HG02610 (cell line): ENCODE data around the gene LRRC74B.
"Not testable (repeated sequence)": the region's sequence is repeated elsewhere in the genome, so short reads cannot be mapped to it uniquely, and the experiment has no call there.

Source experiments
- ATAC-seq: cut with Tn5 transposase; IDR thresholded peaks from one replicate; pipeline ENCODE4 v1.9.1; 2021; ENCODE audit warnings: mild to moderate bottlenecking, moderate library complexity; ENCODE audit not compliant: unreplicated experiment

The LRRC74B gene

GRCh38 chr22:21031545-21032036, 14.2 kb upstream of the LRRC74B start:
- ATAC-seq = no peak

DNA sequence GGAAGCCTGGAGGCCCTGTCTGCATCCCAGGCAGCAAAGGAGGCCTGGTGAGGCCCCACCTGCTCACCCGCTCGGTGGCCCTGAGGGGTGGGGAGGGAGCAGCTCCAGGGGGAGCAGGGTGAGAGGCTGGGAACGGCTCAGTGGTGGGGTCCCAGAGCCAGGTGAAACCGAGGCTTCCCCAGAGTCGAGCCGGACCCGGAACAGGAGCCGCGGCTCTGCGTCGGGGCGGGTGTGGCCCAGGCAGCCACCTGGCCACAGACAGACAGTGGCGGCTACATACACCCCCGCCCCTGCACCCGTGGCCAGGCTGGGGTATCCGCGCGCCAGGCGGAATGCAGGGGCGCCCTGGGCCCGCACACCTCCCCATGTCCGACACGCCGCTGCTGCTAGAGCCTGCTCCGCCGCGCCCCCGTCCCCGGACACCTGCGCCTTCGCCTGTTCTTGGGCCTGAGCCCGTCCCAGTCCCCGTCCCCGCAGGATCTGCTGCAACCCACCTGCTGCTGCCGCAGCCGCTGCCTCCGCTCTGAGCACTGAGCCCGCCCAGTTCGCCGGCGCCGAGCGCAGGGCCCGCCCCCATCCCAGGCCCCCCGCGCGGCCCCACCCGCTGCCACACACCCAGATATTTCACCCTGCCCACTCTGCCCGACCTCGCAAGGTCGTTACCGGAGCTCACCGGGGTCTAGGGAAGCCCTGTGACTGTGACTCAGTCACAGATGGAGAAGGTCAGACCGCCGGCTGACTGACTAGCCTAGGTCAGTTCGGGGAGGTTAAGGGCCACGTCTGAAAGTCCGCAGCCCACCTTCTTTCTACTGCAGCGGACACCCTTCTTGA, 13.5 kb upstream of the LRRC74B start, which contains the start of gene SLC7A4:
SLC7A4 (minus strand) TSS at position 525 of the 831 bp plus-strand sequence. CDS start 749 bp downstream, outside the sequence.
- no peak for ATAC-seq

GRCh38 chr22:21032868-21033688, 12.7 kb upstream of the LRRC74B start:
- no peak for ATAC-seq

DNA sequence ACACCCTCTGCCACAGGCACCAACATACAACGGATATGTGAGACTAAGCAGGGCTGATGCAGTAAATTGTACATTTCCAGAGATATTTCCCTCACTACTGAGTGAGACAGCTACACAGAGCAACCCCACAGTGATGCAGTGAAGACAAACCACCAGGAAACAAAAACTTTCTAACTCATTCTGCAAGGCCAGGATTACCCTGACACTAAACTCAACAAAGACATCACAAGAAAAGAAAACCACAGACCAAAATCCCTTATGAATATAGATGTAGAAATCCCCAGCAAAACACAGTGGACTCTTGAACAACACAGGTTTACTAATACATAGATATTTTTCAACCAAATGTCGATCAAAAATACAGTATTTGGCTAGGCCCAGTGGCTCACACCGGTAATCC, 11.9 kb upstream of the LRRC74B start:
- ATAC-seq = peak; percentile 77

- no peak for ATAC-seq
Measured at GRCh38 chr22:21034989-21035388, 10.8 kb upstream of the LRRC74B start.

GRCh38 chr22:21038405-21038804, 7.3 kb upstream of the LRRC74B start:
- ATAC-seq = no peak

DNA sequence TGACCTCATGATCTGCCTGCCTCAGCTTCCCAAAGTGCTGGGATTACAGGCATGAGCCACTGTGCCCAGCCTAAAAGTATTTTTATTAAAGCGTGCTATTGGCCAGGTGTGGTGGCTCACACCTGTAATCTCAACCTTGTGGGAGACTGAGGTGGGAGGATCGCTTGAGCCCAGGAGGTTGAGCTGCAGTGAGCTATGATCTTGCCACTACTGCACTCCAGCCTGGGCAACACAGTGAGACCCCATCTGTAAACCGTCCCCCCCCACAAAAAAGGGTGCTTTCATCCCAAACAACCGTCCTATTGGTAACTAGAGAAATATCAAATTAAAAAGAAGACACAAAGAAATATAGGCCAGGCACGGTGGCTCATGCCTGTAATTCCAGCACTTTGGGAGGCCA, 6.6 kb upstream of the LRRC74B start:
- ATAC-seq = not testable (repeated sequence)

- no peak for ATAC-seq
Measured at GRCh38 chr22:21041937-21042336, 3.8 kb upstream of the LRRC74B start.

DNA sequence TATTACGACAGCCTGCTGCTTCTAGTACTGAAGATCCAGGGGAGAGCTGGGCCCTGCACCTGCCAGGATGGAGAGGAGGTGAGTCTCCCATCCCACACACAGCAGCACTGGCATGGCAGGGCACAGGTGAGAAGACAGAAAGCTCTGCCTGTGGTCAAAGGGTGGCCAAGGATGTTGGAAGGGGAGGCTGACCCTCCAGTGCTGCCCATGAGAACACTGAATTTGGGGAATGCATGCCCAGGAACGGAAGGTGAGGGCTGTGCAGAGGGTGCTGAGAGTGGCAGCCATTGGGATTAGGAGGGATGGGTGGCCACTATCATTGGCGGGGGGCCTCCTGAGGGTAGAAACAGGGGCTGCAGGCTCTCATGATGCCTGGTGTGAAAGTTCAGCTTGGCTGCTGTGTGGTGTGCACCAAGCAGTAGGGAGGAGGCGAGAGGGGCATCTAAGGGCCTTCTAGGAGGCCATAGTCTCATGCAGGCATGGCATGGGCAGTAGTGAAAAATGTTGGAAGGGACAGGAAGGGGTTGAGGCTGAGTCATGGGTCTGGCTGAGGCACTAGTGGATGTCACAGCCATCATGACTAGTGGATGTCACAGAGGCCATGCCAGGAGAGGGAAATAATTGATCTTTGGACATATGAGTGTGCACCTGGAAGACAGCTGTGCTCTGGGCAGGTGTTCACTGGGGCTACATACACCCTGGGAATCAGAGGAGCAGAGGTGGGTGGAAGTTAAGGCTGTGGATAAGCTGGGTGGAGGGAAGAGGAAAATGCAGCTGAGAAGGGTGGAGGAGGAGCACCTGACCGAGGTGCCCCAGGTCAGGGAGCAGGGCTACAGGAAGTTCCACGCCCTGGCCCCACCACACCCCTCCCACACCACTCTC, 2.5 kb upstream of the LRRC74B start:
- no peak for ATAC-seq

DNA sequence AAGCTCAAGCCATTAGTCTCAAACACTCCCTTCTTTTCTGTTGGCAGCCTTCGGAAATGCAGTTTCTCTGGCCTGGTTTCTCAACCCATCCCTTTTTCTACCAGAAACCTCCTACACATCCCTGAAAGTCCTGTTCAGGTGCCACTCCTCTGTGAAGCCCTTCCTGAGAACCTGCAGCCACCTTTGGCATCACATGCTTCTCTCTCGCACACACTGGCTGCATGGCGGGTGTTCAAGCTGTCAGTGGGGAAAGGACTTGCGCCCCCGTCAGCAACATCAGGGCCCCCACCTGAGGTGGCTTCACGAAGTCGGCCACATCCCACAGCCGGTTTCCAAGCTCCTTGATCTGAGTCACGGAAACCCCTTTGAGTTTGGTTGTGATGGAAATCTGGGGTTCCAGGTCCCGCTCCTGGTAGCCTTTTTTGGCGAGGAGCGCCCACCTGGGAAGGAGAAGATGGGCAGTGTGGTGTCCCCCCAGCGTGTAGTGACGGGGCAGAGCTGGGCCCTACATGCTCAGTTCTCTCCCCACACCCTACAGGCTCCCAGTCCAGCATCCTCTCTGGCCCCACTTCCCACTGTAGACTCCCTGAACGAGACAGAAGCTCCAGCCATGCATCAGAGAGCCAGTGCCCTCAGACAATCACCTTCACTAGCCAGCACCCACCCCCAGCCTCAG, 1.7 kb upstream of the LRRC74B start:
- no peak for ATAC-seq

GRCh38 chr22:21044931-21045584, 688 bp upstream of the LRRC74B start:
- ATAC-seq = no peak

DNA sequence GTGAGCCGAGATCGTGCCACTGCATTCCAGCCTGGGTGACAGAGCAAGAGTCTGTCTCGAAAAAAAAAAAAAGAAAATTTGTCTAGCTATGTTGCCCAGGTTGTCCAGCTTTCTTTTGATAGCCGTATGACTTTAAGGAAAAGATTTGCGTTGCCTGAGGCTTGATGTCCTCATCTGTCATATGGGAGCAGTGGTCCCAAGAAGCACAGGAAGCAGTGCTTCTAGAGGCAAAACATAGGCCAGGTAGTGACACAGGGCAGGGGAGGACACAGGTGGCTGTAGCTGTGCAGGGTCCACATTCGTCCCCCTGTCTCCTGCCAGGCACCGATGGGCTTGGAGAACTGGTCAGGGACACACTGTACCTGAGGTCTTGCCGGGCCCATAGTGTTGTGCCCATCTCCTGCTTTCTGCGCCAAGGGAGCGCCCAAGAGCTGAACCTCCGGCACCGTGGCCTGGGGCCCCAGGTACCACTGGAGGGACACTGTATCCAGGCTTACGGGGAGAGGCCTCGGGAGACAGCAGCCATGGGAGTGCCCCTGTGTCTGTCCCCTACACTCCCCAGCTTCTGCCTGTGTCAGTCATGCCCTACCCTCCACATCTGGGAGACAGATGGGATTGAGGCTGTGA, 1.4 kb downstream of the LRRC74B start:
- ATAC-seq = no peak

DNA sequence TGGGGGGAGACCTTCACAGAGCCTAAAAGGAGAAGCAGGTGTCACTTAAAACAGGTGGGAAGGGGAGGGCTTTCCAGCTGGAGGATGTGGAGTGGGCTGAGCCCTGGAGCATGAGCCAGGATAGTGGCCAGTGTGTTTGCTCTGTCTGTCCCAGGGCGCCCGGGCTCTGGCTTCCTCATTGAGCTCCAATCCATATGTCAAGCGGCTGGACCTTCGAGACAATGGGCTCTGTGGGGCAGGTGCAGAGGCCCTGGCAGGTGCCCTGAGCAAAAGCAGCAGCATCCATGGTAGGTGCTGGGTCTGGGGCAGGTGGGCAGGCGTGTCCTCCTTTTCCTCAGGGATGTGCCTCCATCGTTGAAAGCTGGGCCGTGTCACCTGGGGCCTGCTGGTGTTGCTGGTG, 2.0 kb downstream of the LRRC74B start:
- no peak for ATAC-seq

- not testable (repeated sequence) for ATAC-seq
Measured at GRCh38 chr22:21048448-21048847, 2.7 kb downstream of the LRRC74B start.

DNA sequence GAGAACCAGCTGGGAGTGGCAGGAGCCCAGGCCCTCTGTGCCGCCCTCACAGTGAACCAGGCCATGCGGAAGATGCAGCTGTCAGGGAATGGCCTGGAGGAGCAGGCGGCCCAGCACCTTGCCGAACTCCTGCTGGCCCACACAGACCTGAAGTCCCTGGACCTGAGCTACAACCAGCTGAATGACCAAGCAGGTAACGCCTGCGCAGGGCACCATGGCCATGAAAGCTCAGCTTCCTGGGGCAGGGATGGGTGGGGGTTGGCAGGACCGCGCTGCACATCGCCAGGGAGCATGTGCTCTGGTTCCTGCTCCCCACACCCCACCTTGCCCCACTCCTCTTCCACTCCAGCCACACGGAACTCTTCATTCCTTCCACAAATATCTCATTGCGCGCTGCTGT, 3.2 kb downstream of the LRRC74B start:
- not testable (repeated sequence) for ATAC-seq

GRCh38 chr22:21051145-21051830, 5.5 kb downstream of the LRRC74B start:
- ATAC-seq = no peak

GRCh38 chr22:21051831-21052400, 6.2 kb downstream of the LRRC74B start:
- no peak for ATAC-seq

DNA sequence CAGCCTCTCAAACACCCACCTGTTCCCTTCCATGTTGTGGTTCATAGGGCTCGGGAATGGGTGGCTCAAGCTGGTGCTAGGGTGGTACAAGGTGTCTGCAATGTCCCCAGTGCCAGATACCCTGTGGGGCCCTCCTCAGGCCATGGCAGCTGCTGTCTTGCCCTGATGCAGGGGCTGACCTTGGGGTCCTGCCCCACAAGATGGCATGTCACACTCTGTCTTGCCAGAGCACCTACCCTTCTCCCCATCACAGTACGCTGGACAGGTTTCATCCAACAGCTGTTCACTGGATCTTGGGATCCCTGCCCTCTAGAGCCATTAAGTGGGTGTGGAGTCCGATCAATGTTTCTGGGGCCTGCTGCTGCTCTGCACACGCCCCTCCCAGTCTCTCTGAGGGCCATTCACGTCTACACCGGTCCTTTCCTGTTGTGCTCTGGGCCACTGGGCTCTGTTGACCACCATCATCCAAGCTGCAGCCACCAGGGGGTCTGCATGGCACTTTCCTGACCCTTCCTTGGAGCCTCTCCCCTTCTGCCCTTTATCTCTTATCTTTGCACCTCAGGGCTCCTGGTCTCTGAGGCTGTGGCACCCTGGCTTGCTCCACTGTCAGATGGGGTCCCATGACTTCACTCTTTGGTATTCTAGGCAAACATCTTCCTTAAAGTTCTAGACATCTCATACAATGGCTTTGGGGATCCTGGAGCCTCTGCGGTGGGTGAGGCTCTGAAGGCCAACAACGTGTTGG, 7.1 kb downstream of the LRRC74B start:
- ATAC-seq = no peak
